Uterus (tissue), 4 donors: ENCODE measurements around the gene PHLDB3. TPM values are rescaled to one million over a fixed set of nuclear protein-coding genes. Genes with fewer than 3 reads are reported as not detected.

Experiments used
- DNase-seq, 2 donors: peaks; one replicate each; pipeline ENCODE4 v3.0.0-alpha.2; 2019 to 2020
- H3K27ac ChIP-seq, 2 donors: fragments of 200-600 bp; sonication (generic); 1 replicate in 1 of 2; 2 replicates in 1 of 2; pipeline ENCODE4 v1.5.1; 2016 to 2018
- H3K27me3 ChIP-seq, 2 donors: fragments of 200-600 bp; sonication (generic); one replicate each; pipeline ENCODE4 v1.5.1; 2018 to 2019; ENCODE audit warnings: control low read depth in 1 of 2
- H3K36me3 ChIP-seq, 2 donors: fragments of 200-600 bp; sonication (generic); one replicate each; pipeline ENCODE4 v1.5.1; 2019; ENCODE audit warnings: control low read depth in 1 of 2
- H3K4me1 ChIP-seq, 2 donors: fragments of 200-600 bp; sonication (generic); one replicate each; pipeline ENCODE4 v1.5.1; 2018 to 2019; ENCODE audit warnings: control low read depth in 1 of 2
- H3K4me3 ChIP-seq, 2 donors: fragments of 200-600 bp; sonication (generic); 1 replicate in 1 of 2; 2 replicates in 1 of 2; pipeline ENCODE4 v1.5.1; 2018 to 2019; ENCODE audit warnings: mild to moderate bottlenecking in 1 of 2
- H3K9me3 ChIP-seq, 2 donors: fragments of 200-600 bp; sonication (generic); one replicate each; pipeline ENCODE4 v1.5.1; 2019; ENCODE audit warnings: control low read depth in 1 of 2
- POLR2A ChIP-seq, 2 donors: fragments of 450-650 bp; IDR thresholded peaks; one replicate each; pipeline ENCODE4 v1.6.1; 2016; ENCODE audit warnings: antibody characterized with exemption in 2 of 2, mild to moderate bottlenecking in 1 of 2, moderate library complexity in 1 of 2
- intact Hi-C: fragments of 100-400 bp; cut with DNase I; formaldehyde crosslinking; loops from one replicate; pipeline ENCODE4 v1.15.1; 2023; ENCODE audit warnings: low total_unique reads
- total RNA-seq, 4 donors: library from RNA; depleted of rRNA in 3 of 4; stranded (reverse); fragments of >200 nt in 3 of 4; gene quantifications; one replicate each; pipeline versions ENCODE4 v1.1.0 to v1.2.4, GENCODE V29; 2014 to 2023
- TF ChIP-seq, protein P1 (sequence below), 4 experiments: fragments of 200-600 bp in 2 of 4; fragments of 450-650 bp in 2 of 4; sonication (generic) in 2 of 4; IDR thresholded peaks; one replicate each; pipeline ENCODE4 v1.5.1; 2016 to 2019; ENCODE audit warnings: antibody characterized with exemption in 4 of 4, mild to moderate bottlenecking in 2 of 4, moderate library complexity in 1 of 4
- donor health status: DM: yes; HTN: yes; CAD: no.

PHLDB3 gene
- total RNA-seq, 4 donors from 2014 or later, result 0.51 to 27.1 (median 6.1) TPM

- Histone ChIP-seq H3K27ac (no peak overlapping the region), H3K4me1 (no peaks in the 10 kb centered on the region)
These were observed 6.2 kb downstream of the PHLDB3 start for GRCh38 chr19:43498233-43498842.

DNA sequence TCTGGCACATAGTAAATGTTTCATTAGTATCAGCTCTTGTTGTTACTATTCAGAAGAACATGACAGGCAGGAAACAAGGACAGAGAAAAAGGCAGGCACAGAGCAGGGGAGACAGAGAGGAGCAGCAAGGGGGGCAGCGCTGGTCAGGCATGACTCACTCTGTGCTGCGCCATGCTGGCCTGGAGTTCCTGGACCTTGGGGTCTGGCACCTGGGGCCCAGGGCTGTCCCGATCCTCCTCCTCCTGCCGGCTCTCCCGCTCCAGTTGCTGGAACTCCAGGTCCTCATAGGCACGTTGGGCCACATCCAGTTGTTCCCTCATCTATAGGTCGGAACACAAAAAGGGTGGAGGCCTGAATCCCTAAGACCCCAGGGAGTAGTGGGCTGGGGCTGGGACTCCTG lies 7.6 kb downstream of the PHLDB3 start:
- no peaks in the 10 kb centered on the region for H3K36me3 ChIP-seq
- no peaks in the 10 kb centered on the region for H3K9me3 ChIP-seq
- H3K4me3 ChIP-seq, result no peak overlapping the region
- no peak for DNase-seq
- TF ChIP-seq, protein P1, sequence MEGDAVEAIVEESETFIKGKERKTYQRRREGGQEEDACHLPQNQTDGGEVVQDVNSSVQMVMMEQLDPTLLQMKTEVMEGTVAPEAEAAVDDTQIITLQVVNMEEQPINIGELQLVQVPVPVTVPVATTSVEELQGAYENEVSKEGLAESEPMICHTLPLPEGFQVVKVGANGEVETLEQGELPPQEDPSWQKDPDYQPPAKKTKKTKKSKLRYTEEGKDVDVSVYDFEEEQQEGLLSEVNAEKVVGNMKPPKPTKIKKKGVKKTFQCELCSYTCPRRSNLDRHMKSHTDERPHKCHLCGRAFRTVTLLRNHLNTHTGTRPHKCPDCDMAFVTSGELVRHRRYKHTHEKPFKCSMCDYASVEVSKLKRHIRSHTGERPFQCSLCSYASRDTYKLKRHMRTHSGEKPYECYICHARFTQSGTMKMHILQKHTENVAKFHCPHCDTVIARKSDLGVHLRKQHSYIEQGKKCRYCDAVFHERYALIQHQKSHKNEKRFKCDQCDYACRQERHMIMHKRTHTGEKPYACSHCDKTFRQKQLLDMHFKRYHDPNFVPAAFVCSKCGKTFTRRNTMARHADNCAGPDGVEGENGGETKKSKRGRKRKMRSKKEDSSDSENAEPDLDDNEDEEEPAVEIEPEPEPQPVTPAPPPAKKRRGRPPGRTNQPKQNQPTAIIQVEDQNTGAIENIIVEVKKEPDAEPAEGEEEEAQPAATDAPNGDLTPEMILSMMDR (IDR thresholded peaks at IDR 0.05), result no peak
- TF ChIP-seq POLR2A (IDR thresholded peaks at IDR 0.05), result no peak
- H3K27me3 ChIP-seq, result no peaks in the 10 kb centered on the region
- intact Hi-C loops, result no loop called here
- no peak overlapping the region for H3K27ac ChIP-seq
- no peaks in the 10 kb centered on the region for H3K4me1 ChIP-seq

More at GRCh38 chr19:43498233-43498842, 6.2 kb downstream of the PHLDB3 start:
- no peaks in the 10 kb centered on the region for H3K36me3 ChIP-seq
- H3K27me3 ChIP-seq, result no peaks in the 10 kb centered on the region
- no peak overlapping the region for H3K4me3 ChIP-seq
- intact Hi-C loops, result no loop called here
- H3K9me3 ChIP-seq, result no peaks in the 10 kb centered on the region
- no peak for DNase-seq
- TF ChIP-seq, protein P1 (IDR thresholded peaks at IDR 0.05), result no peak

DNA sequence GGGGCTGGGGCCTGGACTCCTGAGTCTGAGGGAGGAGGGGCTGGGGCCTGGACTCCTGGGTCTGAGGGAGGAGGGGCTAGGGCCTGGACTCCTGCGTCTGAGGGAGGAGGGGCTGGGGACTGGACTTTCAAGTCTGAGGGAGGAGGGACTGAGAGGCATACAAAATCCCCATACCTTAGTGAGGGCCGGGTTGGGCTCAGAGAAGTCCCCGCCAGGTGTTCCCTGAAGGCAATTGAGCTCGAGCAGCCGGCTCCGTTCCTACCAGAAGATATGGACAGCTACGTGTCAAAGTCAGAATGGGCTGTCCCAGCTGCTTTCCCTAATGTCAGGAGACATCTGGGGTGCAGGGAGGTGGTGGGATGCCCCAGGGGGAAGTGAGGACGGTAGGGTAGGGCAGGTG lies 9.5 kb downstream of the PHLDB3 start:
- TF ChIP-seq, protein P1 (IDR thresholded peaks at IDR 0.05), result no peak
- TF ChIP-seq POLR2A (IDR thresholded peaks at IDR 0.05), result no peak
- no peaks in the 10 kb centered on the region for H3K36me3 ChIP-seq

DNA sequence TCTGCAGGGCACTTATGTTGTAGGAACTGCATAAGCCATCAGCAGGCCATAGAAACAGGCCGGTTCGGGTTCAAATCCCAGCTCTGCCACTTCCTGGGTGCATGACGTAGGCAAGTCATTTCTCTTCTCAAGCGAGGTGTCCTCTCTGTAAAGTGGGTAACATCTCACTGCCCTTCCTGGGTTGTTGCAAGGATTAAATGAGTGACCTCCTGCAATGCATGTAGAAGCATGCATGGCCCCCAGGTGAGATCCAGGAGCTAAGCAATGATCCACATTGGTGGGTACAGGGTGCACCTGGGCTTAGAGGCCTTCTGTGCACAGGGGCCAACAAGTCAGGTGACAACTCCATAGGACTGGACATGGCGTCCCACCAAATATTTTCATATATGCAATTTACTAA lies 13.8 kb downstream of the PHLDB3 start:
- H3K9me3 ChIP-seq, result no peaks in the 10 kb centered on the region
- H3K4me1 ChIP-seq, result no peaks in the 10 kb centered on the region
- intact Hi-C loops, result no loop called here
- H3K27ac ChIP-seq, result no peak overlapping the region
- H3K36me3 ChIP-seq, result no peaks in the 10 kb centered on the region
- TF ChIP-seq, protein P1 (IDR thresholded peaks at IDR 0.05), result no peak
- no peak for TF ChIP-seq POLR2A (IDR thresholded peaks at IDR 0.05)
- H3K4me3 ChIP-seq, result no peak overlapping the region
- no peak for DNase-seq
- no peaks in the 10 kb centered on the region for H3K27me3 ChIP-seq

More for the DNA sequence above, 9.5 kb downstream of the PHLDB3 start:
- Histone ChIP-seq H3K9me3 (no peaks in the 10 kb centered on the region), H3K4me3 (no peak overlapping the region), H3K27ac (no peak overlapping the region), H3K4me1 (no peaks in the 10 kb centered on the region), H3K27me3 (no peaks in the 10 kb centered on the region)
- intact Hi-C loops, result no loop called here
- no peak for DNase-seq

DNA sequence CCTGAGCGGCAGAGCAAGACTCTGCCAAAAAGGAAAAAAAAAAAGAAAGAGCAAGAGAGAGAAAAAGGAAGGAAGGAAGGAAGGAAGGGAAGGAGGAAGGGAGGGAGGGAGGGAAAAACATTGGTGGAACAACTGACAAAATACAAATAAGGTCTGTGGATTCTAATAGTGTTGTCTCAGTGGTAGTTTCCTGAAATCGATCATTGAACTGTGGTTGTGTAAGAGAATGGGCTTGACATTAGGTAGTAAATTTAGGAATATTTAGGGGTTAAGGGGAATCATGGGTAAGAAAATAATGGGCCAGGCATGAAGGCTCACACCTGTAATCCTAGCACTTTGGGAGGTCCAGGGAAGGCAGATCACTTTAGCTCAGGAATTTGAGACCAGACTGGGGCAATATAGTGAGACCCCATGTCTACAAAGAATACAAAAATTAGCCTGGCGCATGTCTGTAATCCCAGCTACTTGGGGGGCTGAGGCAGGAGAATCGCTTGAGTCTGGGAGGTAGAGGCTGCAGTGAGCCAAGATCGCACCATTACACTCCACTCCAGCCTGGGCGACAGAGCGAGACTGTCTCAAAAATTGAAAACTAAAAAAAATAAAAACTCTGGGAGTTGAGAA lies 14.5 kb downstream of the PHLDB3 start:
- Histone ChIP-seq H3K27me3 (no peaks in the 10 kb centered on the region), H3K36me3 (no peaks in the 10 kb centered on the region), H3K4me3 (no peak overlapping the region), H3K27ac (no peak overlapping the region), H3K4me1 (no peaks in the 10 kb centered on the region), H3K9me3 (no peaks in the 10 kb centered on the region)
- TF ChIP-seq, protein P1 (IDR thresholded peaks at IDR 0.05), result no peak
- no peak for TF ChIP-seq POLR2A (IDR thresholded peaks at IDR 0.05)
- intact Hi-C loops, result no loop called here
- DNase-seq, result no peak
